ENCODE measurements around the gene IRX3.
"Not testable (repeated sequence)": the region's sequence is repeated elsewhere in the genome, so short reads cannot be mapped to it uniquely, and the experiment has no call there.

The IRX3 gene

DNA sequence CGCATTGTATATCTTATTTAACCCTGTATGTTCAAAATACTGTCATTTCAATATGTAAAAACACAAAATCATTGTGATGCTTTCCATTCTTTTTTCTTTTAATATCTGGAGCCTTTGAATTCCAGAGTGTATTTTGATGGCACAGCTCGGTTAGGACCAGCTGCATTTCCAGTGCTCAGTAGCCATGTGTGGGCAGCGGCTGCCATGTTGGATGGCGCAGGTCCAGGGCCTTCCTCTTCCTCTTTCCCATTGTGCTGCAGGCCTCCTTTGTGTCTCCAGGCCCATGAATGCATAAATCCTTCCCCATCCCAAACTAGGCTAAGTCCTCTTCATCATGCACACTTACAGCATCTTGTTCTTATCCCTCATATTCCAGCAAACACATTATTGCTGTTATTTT lies 13.0 kb downstream of the IRX3 start:
- no peak for DNase-seq

DNA sequence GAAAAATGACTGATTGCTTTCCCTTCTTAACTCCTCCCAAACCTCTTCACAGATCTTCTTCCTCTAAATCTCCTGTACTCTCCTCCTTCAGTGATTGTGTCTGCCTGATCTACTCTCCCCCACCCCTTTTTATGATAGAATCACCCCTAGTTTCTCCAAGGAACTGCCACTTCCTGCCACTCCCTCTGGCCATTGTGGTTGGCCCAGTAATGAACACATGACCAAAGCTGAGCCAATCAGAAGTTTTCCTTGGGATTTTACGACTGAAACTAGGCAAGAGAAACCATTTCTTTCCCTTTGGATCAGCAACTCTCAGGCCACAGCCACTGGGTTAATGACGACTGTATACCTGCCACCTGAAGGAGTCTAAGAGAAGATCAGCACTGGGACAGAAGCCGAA lies 15.9 kb downstream of the IRX3 start:
- no peak for DNase-seq

DNA sequence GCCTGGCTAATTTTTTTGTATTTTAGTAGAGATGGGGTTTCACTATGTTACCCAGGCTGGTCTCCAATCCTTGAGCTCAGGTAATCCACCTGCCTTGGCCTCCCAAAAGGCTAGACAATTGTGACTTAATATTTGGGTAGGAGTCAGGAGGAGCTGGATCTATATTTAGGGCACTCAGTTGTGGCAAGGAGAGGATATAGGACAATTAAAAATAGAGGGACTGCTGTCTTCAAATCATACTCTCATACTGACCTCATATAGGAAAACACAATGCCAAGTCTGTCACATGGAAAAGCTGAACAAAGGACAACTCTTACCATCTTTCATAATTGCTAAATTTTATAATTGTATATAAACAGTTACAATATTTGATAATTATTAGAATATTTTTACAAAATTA lies 17.1 kb downstream of the IRX3 start:
- no peak for DNase-seq

DNA sequence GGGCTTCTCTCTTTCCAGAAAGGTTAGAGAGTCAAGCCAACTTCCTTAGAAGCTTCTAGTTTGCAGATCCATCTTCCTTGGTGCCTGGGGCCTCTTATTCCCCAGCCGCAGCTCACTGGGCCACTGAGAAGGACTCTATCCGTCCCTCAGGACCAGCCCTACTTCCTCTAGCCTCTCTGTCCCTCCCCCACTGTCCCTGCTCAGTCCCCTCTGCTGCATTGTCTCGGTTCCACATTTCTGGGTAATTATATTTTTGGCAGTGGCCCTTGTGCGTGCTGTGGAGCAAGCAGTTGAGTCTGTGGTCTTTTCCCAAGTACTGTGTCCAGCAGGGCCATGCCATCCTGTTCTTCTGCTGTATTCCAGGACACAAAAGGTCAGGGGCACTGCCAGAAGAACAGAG lies 17.8 kb downstream of the IRX3 start:
- no peak for DNase-seq

DNA sequence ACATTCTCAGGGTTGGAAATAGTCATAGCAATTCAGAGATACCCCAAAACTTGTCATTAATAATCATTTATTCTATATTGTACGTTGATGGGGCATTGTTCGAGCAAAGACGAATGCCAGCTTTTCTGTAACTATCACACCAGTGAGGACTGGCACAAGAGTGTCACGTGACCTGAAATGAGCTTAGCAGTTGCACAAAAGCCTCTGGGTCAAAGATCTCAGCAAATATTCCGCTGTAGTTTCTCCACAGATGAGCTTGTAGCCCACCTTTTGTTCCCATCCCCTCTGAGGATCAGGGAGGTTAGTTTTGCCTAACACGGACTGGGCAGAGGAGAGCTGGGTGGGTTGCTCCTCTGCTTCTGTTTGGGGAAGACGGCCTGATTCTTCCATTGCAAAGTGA lies 18.2 kb downstream of the IRX3 start:
- no peak for DNase-seq

DNA sequence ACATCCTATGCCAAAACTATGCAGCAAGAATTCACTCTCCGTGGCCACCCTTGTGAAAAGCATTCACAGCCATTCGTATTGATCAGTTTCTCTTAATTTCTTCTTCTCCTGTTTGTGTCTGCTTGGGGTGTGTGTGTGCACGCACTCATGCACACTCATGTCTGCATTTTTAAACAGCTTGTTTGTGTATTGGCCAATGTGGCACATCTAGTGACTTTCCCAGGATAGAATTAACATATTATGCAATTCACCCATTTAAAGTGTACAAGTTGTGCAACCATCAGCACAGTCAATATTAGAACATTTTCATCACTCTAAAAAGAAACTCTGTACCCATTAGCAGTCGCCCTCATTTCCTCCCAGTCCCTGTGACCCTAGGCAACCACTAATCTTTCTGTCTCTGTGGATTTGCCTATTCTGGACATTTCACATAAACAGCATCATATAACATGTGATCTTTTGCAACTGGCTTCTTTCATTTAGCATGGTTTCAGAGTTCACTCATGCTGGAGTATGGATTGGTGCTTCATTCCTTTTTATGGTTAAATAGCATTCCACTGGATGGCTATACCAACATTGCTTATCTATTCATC lies 20.1 kb downstream of the IRX3 start:
- DNase-seq: no peak

DNA sequence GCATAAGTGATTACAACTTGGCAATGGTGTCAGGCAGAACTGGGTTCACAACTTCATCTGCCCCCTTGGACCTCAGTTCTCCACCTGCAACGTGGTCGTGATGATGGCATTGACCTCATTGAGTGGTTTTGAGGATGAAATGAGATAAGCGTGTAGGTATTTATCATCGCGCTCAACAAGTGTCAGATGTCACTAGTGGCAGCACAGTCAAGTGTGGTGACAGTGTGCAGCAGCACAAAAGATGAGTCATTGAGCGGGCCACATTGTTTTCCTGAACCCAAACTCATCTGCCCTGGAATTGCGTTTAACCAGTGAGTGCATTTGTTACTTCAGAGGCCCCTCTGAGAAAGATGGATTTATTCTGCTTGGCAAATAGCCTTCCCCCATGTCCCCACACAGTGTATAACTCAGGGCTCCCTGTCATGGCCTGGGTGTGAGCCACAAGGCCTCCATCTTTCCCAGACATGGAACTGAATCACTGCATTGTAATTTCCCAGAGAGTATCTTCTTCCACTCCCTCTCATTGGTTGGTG lies 20.9 kb downstream of the IRX3 start:
- no peak for DNase-seq

DNA sequence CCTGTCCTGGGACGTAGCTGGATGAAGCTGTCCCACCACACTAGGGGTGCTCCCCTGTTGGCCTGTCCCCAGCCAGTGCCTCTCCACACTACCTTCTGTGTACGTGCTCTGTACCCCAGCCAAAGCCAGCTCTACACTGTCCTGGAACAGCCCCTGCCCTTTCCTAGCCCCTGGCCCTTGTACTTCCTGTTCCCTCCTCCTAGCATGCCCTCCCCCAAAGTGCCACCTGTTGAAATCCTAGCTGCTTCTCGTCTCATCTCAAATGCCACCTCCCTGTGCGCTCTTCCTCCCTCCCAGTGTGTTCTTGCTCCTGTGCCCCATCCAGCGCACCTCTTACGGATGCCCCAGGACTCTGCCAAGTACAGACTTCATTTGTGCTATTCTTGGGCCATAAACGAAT lies 33.5 kb downstream of the IRX3 start:
- no peak for DNase-seq

DNA sequence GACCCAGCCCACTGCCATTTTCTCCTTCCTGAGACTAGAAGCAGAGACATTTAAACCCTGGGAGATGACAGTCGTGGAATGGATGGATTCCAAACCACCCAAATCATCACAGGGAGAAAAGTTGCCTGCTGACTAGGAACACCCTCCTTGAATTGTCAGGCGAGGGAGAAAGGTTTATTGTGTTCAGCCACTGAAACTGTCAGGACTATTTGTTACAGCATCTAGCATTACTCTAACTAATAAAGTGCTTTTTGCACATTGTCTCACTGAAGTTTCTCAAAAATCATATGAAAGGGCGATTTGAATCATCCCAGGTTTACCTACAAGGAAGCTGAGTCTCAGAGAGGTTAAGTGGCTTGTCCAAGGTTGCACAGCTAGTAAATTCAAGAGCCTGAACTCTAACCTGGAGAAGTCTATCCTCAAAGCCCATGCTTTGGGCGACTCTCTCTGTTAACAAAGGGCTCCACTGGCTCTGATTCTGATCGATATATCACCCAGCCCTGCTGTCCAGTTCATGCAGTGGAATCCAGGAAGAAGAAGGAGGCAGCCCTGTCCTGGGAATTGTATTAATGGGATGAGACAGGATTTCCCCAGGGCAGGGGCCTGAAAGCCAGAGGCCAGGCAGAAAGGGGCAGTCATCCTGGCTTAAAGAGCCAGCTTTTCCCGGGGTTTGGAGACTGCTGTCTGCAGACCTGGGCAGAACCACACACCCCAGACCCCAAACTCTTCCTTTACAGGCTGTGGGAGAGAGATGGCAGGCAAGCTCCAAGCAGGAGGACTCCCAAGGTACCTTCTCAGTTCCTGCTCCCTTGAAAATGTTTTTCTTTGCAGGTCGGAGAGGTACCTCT lies 37.5 kb downstream of the IRX3 start:
- no peak for DNase-seq

DNA sequence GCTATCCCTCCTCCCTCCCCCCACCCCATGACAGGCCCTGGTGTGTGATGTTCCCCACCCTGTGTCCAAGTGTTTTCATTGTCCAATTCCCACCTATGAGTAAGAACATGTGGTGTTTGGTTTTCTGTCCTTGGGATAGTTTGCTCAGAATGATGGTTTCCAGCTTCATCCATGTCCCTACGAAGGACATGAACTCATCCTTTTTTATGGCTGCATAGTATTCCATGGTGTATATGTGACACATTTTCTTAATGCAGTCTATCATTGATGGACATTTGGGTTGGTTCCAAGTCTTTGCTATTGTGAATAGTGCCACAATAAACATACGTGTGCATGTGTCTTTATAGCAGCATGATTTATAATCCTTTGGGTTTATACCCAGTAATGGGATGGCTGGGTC lies 38.9 kb downstream of the IRX3 start:
- not testable (repeated sequence) for DNase-seq

DNA sequence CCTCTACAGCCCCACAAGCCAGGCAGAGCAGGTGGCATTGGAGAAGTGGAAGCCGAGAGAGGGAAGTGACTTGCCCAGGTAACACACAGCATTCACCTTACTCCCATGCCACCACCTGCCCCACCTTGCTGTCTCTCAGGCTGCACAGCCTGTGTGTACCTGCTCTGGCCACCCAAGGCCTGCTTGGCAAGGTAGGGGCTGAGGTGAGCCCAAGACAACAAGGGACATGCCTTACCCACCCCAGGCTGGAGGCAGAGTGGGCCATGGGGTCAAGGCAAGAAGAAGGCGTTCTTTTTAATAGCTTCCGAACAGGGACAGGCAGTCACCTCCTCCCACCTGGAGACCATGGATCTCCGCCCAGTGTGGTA lies 40.1 kb downstream of the IRX3 start:
- no peak for DNase-seq

DNA sequence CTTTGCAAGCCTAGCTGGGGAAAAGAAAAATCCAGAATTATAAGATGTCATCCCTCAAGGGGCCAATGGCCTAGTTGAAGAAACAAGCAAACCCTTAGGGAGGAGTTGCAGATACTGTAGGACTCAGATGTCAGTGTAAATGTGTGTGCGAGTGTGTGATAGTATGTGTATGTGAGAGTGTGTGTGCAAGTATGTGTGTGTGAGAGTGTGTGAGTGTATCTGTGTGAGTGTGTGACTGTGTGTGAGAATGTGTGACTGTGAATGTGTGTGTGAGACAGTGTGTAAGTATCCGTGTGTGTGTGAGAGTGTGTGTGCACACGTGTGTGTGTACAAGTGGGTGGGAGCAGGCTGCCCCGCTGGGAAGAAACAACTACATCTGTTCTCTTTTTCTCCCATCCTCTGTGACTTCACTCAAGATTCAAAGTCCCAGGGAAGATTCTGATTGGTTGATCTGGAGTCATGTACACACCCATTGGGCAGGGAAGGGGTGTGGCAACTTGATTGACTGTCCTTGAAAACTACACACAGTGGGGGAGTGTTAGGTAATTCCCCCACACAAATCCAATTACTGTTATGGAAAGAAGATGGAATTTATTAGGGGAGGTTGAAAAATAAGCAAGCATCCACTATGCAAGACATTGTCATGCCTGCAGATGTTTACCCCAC lies 40.7 kb downstream of the IRX3 start:
- DNase-seq: no peak

DNA sequence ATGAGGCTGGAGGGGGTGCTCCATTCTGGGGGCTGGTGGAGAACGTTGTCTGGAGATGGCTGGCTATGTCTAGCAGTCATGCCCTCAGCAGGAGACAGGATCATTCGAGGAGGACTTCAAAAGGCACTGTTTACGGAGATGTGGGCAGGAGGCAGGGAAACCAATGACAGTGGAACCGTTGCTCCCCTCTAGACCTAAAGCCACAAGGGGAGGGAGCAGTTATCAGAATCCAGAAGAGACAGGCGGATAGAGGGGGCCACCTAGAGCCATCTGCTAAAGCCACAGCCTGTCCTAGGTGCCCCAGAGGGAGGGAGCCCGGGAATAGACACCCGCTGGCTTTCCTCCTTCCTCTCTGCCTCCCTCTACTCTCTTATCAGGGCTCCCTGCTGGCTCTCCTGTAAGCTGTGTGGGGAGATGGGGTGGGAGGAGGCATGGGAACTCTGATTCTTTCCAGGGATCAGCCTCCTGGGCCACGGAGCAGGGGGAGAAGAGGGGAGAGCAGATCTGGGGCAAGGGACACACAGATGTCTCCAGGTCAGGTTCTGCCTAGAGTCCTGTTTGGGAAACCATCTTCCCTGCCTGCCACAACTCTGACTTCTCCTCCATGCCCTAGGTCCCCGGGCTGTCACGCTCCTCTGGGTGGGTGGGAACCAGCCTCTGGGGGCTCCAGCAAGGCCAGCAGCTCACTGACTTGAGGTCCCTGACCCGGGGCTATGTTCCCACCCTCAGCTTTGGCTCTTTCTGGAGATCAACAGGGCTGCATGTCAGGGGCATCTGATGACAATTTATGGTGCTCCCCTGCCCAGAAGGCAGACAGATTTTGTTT lies 42.3 kb downstream of the IRX3 start:
- DNase-seq: no peak

DNA sequence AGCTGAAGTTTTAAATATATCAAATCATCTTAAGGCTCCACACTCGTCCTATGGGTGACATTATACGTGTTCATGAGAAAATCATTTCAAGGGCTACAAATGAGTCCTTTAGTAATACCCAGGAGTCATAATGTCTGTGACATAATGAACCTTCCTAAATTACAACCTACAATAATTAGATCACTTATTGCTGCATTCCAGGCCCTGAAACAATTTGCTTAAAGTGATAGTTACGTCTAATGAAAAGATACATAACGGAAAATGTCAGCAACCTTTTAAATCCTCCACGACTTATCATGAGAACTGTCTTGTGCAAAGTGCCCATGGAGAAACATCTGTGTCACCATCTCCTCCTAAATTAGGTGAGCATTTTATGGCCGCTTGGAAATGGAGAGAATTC lies 43.4 kb downstream of the IRX3 start:
- DNase-seq: no peak

DNA sequence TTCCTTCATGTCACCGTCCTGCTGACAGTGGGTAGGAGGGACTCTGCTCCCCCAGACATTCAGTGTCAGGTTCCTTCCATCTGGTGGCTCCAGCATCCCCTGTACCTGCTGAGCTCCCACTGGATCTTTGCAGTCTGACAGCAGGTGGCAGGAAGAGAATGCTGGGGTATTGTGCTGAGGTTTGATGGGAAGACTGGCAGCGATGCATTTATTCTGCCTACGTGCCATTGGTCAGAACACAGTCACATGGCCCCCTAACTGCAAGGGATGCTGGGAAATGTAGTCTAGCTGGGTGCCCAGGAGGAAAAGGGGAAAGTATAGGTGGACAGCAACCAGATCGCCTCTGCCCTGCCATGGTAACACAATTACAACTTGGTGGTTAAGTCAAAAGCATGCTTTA lies 44.4 kb downstream of the IRX3 start:
- DNase-seq: no peak

DNA sequence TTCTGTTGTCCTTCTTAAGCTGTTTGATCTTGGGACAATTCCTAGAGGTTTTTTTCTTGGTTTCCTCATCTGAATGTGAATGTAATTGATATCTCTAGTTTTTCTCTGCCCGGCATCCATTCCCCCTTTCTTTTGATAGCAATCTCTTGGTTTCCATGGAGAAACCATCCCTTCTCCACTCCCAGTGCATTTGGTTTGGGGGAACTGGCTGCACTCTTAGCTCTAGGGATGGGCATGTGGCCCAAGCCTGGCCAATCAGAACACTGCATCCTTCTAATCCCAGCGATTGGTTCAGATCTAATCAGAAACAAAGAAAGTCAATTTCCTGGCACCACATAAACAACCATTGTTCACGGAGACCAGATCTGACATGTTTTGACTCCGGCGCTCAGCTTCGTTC lies 45.1 kb downstream of the IRX3 start:
- no peak for DNase-seq

DNA sequence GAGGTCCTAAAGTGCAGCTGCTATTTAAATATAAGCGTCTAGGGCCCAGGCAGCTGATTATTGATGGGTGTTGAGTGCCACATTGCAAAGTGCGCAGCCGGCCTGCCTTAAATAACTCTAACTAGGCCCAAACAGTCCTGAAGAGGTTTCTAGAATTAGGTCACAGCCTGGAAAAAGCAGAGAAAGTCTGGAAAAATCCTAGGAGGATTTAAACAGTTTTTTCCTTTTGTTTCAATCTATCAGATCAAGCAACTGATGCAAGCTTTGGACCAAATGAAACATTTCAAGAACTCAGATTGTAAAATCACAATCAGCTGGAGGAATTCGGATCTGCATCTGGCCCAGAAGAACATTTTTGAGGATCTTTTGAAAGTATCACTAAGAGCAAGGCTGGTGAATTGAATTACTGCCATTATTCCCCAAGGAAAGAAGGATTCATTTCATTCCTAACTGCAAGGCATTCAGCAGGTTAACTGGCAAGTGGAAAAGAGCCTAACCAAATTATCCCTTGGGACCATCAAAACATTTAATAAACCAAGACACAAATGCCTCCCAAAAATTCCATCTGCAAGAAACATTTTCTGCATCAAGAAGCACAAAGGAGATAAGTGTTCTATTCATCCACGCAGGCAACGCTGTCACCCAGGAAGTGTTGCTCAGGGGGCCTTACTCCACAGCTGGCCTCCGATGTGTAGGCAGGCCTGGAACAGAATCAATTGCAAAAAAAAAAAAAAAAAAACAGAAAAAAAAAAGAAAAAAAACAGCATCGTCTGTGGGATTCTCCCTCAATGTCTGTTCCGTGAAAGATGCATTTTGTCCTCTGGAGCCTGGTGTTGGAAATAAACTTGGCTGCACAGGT lies 46.1 kb downstream of the IRX3 start:
- no peak for DNase-seq

DNA sequence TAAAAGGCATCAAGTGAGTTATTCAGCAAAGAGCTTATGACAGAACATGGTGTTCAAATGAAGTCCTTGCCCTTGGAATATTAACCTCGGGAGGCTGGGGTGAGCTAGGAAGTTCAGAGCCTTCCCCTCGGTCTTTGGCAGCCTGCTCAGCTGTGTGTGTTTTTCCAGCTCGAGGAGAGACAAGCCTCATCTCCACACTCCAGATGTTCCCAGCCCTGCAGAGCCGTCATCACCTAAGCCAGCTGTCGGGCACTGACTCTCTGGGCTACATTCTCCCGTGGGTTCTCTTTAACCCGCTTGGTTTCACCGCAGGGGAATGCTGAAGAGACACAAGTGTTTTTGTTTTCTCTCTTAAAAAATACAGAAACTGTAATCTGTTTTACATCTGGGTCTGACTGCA lies 47.1 kb downstream of the IRX3 start:
- no peak for DNase-seq

DNA sequence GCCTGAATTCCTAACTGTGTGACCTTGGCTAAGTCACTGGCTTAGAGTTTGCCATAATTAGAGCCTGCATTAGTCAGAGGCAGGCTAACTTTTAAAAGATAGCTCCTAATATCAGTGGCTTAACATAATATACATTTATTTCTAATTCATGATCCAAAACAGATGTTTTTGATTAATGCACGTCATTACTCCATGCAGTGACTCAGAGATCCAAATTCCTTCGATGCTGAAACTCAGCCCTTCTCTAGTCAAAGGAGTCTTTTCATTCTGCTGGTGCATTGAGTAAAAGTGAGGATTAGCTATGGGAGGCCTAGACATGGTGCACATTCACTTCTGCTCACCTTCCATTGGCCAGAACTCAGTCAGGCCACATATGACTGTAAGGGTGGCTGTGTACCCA lies 49.8 kb downstream of the IRX3 start:
- DNase-seq: no peak

DNA sequence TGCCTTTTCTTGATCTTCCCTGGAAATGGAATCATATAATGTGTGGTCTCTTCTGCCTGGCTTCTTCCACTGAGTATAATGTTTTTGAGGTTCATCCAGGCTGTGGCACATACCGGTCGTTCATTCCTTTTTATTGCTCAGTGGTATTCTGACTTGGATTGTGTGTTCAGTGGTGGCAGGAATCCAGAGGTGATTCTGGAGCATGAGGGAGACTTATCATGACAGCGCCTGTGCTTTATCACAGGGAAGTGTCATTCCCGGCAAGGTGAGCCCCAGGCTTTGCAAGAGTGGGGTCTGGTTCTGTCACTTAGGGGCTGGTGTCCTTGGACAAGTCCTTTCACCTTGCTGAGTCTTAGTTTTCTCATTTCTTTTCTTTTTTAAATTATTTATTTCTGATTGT lies 53.0 kb downstream of the IRX3 start:
- no peak for DNase-seq

Measured in cortex of kidney (tissue), 1 donor.